ENCODE measurements around the gene ZNF205.

The ZNF205 gene

DNA sequence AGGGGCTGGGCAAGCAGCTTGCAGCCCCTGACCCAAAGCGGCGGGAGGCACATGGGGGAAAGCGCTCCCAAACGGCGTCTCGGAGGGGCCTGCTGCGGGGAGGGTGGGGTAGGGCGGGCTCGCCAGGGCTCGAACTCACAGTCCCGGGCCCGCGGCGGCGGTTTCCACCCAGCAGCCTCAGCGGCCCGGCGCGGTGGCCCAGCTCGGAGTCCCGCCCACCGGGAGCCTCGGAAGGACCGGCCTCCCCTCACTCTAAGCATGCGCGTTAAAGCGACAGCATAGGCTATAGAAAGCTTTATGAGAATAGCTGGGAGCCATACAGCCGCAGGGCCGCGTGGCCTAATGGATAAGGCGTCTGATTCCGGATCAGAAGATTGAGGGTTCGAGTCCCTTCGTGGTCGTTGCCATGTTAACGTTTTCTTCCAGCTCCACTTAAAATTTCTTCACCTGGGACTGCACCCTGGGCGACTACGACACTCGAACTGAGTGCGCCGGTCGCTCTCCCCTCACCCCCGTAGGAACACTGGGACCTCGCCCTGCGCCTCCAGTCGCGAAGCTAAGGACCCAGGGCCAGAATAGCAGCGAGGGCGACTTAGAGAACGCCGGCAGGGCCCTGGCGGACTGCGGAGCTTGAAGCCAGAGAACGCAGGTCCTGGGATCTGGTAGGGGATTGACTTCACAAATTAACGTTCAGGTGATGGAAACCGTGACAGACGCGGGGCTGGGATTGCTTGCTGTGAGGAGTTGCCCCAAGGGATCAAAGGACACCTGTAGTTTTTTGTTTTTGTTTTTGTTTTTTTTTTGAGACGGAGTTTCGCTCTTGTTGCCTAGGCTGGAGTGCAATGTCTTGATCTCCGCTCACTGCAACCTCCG is 38.2 kb downstream of the ZNF205 start:
- Histone ChIP-seq H3K9me3 (replicated peaks in 1 of 2; ENCODE audit: control insufficient read depth in 2 of 2, insufficient read depth in 1 of 2, low read depth in 1 of 2, low read length in 2 of 2) (no peaks in the 10 kb centered on the region), H2BK12ac (ENCODE audit: low read length) (no peak overlapping the region), H4K91ac (ENCODE audit: low read depth, low read length, poor library complexity) (no peak overlapping the region), H2BK15ac (ENCODE audit: low read length) (peak overlapping the region; percentile 99), H4K8ac (ENCODE audit: low read depth, low read length) (no peak overlapping the region), H3K18ac (ENCODE audit: low read length) (peak overlapping the region; percentile 98), H2AFZ (ENCODE audit: low read length) (peak overlapping the region; percentile 84), H3K23ac (ENCODE audit: low read depth, low read length, poor library complexity) (peak overlapping the region; percentile 75), H3K4ac (ENCODE audit: low read length) (no peak overlapping the region), H2AK5ac (ENCODE audit: low read depth, low read length) (no peak overlapping the region), H3K27me3 (ENCODE audit: control insufficient read depth in 3 of 3, insufficient read depth in 3 of 3, low read depth in 1 of 3, low read length in 3 of 3) (peaks cover 0 to 13% (median 12%) of the 10 kb centered on the region in 3 experiments), H3K36me3 (replicated peaks in 1 of 2; ENCODE audit: control insufficient read depth in 2 of 2, insufficient read depth in 2 of 2, low read length in 2 of 2) (no peaks in the 10 kb centered on the region), H3K4me2 (ENCODE audit: insufficient read depth, low read length, poor library complexity, severe bottlenecking) (peak overlapping the region; percentile 99), H2BK5ac (ENCODE audit: low read length) (peak overlapping the region; percentile 79), H2BK120ac (ENCODE audit: low read depth, low read length) (no peak overlapping the region), H3K79me1 (ENCODE audit: low read depth, low read length) (no peaks in the 10 kb centered on the region), H3K14ac (ENCODE audit: low read length) (peak overlapping the region; percentile 77), H3K27ac (replicated peaks; ENCODE audit: low read length) (peak overlapping the region; percentile 52), H3K9ac (ENCODE audit: low read depth, low read length, poor library complexity) (peak overlapping the region; percentile 86), H3K4me3 (ENCODE audit: low read length in 2 of 2) (peak overlapping the region; percentile 74 to 86), H3K4me1 (ENCODE audit: control insufficient read depth in 2 of 2, insufficient read depth in 1 of 2, low read depth in 1 of 2, low read length in 2 of 2) (peaks cover 2 to 4% of the 10 kb centered on the region in 2 donors)
- no CpG with 5 or more reads among the region's 62 CpGs for WGBS, 2 donors (ENCODE audit: extremely low coverage in 2 of 2, insufficient read length in 2 of 2, insufficient replicate concordance in 1 of 2)
- peak; percentile 99 for DNase-seq (ENCODE audit: low spot score)

DNA sequence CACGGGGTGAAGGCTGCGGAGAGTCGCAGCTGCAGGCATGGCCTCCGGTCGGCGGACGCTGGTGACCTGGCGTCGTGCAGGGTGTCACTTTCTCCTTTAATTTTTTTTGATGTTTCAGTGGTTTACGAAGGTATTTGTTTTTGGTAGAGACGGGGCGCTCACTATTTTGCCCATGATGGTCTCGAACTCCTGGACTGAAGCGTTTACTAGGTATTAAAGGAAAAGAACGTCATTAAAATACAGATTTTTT is 39.6 kb downstream of the ZNF205 start:
- Histone ChIP-seq H3K4me3 (ENCODE audit: low read length in 2 of 2) (peak overlapping the region; percentile 60 to 88), H3K23ac (ENCODE audit: low read depth, low read length, poor library complexity) (no peak overlapping the region), H3K27me3 (ENCODE audit: control insufficient read depth in 3 of 3, insufficient read depth in 3 of 3, low read depth in 1 of 3, low read length in 3 of 3) (peaks cover 0 to 13% (median 12%) of the 10 kb centered on the region in 3 experiments), H3K36me3 (replicated peaks in 1 of 2; ENCODE audit: control insufficient read depth in 2 of 2, insufficient read depth in 2 of 2, low read length in 2 of 2) (no peaks in the 10 kb centered on the region), H2BK120ac (ENCODE audit: low read depth, low read length) (no peak overlapping the region), H3K18ac (ENCODE audit: low read length) (no peak overlapping the region), H3K79me1 (ENCODE audit: low read depth, low read length) (no peaks in the 10 kb centered on the region), H4K8ac (ENCODE audit: low read depth, low read length) (no peak overlapping the region), H3K4me2 (ENCODE audit: insufficient read depth, low read length, poor library complexity, severe bottlenecking) (peak overlapping the region; percentile 77), H3K9ac (ENCODE audit: low read depth, low read length, poor library complexity) (no peak overlapping the region), H2AK5ac (ENCODE audit: low read depth, low read length) (no peak overlapping the region), H3K9me3 (replicated peaks in 1 of 2; ENCODE audit: control insufficient read depth in 2 of 2, insufficient read depth in 1 of 2, low read depth in 1 of 2, low read length in 2 of 2) (no peaks in the 10 kb centered on the region), H3K14ac (ENCODE audit: low read length) (no peak overlapping the region), H3K4me1 (ENCODE audit: control insufficient read depth in 2 of 2, insufficient read depth in 1 of 2, low read depth in 1 of 2, low read length in 2 of 2) (peaks cover 2 to 4% of the 10 kb centered on the region in 2 donors), H2BK12ac (ENCODE audit: low read length) (no peak overlapping the region), H2BK15ac (ENCODE audit: low read length) (no peak overlapping the region), H2BK5ac (ENCODE audit: low read length) (no peak overlapping the region), H4K91ac (ENCODE audit: low read depth, low read length, poor library complexity) (no peak overlapping the region), H2AFZ (ENCODE audit: low read length) (peak overlapping the region; percentile 90), H3K27ac (replicated peaks; ENCODE audit: low read length) (no peak overlapping the region), H3K4ac (ENCODE audit: low read length) (no peak overlapping the region)
- no CpG with 5 or more reads among the region's 15 CpGs for WGBS, 2 donors (ENCODE audit: extremely low coverage in 2 of 2, insufficient read length in 2 of 2, insufficient replicate concordance in 1 of 2)
- DNase-seq (ENCODE audit: low spot score), result no peak

DNA sequence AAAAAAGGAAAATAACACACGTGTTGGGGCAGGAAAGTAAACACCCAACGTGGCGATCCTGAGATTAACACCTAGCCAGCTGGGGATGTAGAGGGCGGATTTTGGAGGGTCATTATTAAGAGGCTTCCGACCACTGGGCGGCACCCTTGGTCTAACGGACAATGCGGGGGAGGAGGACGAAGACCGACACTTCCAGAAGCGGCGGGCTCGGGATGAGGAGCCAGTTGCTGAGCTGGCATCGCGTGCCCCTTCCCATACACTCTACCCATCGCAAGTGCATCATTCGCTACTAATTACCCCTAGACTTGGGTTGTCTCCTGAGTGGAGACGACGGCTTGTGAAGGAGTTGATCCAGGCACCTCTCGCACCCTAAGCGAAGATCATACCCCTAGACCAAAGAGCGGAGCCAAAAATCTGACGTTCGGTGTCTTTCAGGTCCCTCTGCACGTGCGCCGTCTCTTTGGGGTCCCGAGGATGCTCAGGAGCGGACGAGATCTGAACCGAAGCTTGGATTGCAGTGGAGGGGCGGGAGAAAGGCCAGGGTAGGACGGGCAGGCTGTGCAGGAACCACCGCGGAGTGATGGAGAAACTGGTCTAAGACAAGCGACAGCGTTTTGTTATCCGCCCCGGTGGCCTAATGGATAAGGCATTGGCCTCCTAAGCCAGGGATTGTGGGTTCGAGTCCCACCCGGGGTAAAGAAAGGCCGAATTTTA is 40.0 kb downstream of the ZNF205 start:
- no peak overlapping the region for H4K8ac ChIP-seq (ENCODE audit: low read depth, low read length)
- peak overlapping the region; percentile 81 for H3K18ac ChIP-seq (ENCODE audit: low read length)
- H3K4me1 ChIP-seq (ENCODE audit: control insufficient read depth in 2 of 2, insufficient read depth in 1 of 2, low read depth in 1 of 2, low read length in 2 of 2), result peaks cover 2 to 5% of the 10 kb centered on the region in 2 donors
- H2BK12ac ChIP-seq (ENCODE audit: low read length), result no peak overlapping the region
- H3K27ac ChIP-seq (replicated peaks; ENCODE audit: low read length), result peak overlapping the region; percentile 66
- H3K23ac ChIP-seq (ENCODE audit: low read depth, low read length, poor library complexity), result no peak overlapping the region
- no peak overlapping the region for H2BK5ac ChIP-seq (ENCODE audit: low read length)
- no peak overlapping the region for H2BK120ac ChIP-seq (ENCODE audit: low read depth, low read length)
- H3K4me3 ChIP-seq (ENCODE audit: low read length in 2 of 2), result peak overlapping the region; percentile 60 to 88
- no peak overlapping the region for H3K4ac ChIP-seq (ENCODE audit: low read length)
- no peak overlapping the region for H4K91ac ChIP-seq (ENCODE audit: low read depth, low read length, poor library complexity)
- no peaks in the 10 kb centered on the region for H3K36me3 ChIP-seq (replicated peaks in 1 of 2; ENCODE audit: control insufficient read depth in 2 of 2, insufficient read depth in 2 of 2, low read length in 2 of 2)
- peak overlapping the region; percentile 65 for H3K9ac ChIP-seq (ENCODE audit: low read depth, low read length, poor library complexity)
- no peaks in the 10 kb centered on the region for H3K9me3 ChIP-seq (replicated peaks in 1 of 2; ENCODE audit: control insufficient read depth in 2 of 2, insufficient read depth in 1 of 2, low read depth in 1 of 2, low read length in 2 of 2)
- no peak overlapping the region for H2BK15ac ChIP-seq (ENCODE audit: low read length)
- H3K4me2 ChIP-seq (ENCODE audit: insufficient read depth, low read length, poor library complexity, severe bottlenecking), result peak overlapping the region; percentile 77
- no CpG with 5 or more reads among the region's 42 CpGs for WGBS, 2 donors (ENCODE audit: extremely low coverage in 2 of 2, insufficient read length in 2 of 2, insufficient replicate concordance in 1 of 2)
- no peaks in the 10 kb centered on the region for H3K79me1 ChIP-seq (ENCODE audit: low read depth, low read length)
- peak; percentile 96 for DNase-seq (ENCODE audit: low spot score)
- H3K27me3 ChIP-seq (ENCODE audit: control insufficient read depth in 3 of 3, insufficient read depth in 3 of 3, low read depth in 1 of 3, low read length in 3 of 3), result peaks cover 0 to 14% (median 12%) of the 10 kb centered on the region in 3 experiments
- peak overlapping the region; percentile 90 for H2AFZ ChIP-seq (ENCODE audit: low read length)
- peak overlapping the region; percentile 14 for H3K14ac ChIP-seq (ENCODE audit: low read length)
- no peak overlapping the region for H2AK5ac ChIP-seq (ENCODE audit: low read depth, low read length)

DNA sequence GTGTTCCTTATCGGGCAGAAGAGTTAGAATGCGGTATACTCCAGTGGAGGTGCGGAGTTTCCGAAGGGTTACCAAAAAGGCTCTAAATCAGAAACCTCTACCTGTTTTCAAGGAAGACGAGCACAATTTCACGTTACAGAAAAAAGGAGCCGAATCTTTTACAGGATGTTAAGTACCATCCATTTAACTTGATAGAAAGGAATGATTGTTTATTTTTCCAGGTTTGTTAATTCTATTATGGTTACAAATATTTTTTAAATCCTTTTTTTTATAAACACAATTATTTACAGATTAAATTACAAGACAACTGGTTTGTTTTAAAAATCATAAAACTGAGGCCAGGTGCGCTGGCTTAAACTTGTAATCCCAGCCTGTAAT is 40.6 kb downstream of the ZNF205 start:
- H3K18ac ChIP-seq (ENCODE audit: low read length), result no peak overlapping the region

More for the DNA sequence above, 40.6 kb downstream of the ZNF205 start:
- H3K4me3 ChIP-seq (ENCODE audit: low read length in 2 of 2), result peak overlapping the region in 1 of 2 donors; percentile 60
- H2AFZ ChIP-seq (ENCODE audit: low read length), result no peak overlapping the region
- no peak overlapping the region for H3K9ac ChIP-seq (ENCODE audit: low read depth, low read length, poor library complexity)
- no peak for DNase-seq (ENCODE audit: low spot score)
- H3K79me1 ChIP-seq (ENCODE audit: low read depth, low read length), result no peaks in the 10 kb centered on the region
- no CpG with 5 or more reads among the region's 8 CpGs for WGBS, 2 donors (ENCODE audit: extremely low coverage in 2 of 2, insufficient read length in 2 of 2, insufficient replicate concordance in 1 of 2)
- H2BK12ac ChIP-seq (ENCODE audit: low read length), result no peak overlapping the region
- H2AK5ac ChIP-seq (ENCODE audit: low read depth, low read length), result no peak overlapping the region
- H3K14ac ChIP-seq (ENCODE audit: low read length), result no peak overlapping the region
- H2BK120ac ChIP-seq (ENCODE audit: low read depth, low read length), result no peak overlapping the region
- peaks cover 8 to 9% of the 10 kb centered on the region in 2 donors for H3K4me1 ChIP-seq (ENCODE audit: control insufficient read depth in 2 of 2, insufficient read depth in 1 of 2, low read depth in 1 of 2, low read length in 2 of 2)
- H3K27ac ChIP-seq (replicated peaks; ENCODE audit: low read length), result no peak overlapping the region
- H3K9me3 ChIP-seq (replicated peaks in 1 of 2; ENCODE audit: control insufficient read depth in 2 of 2, insufficient read depth in 1 of 2, low read depth in 1 of 2, low read length in 2 of 2), result no peaks in the 10 kb centered on the region
- peaks cover 2 to 17% (median 12%) of the 10 kb centered on the region in 3 experiments for H3K27me3 ChIP-seq (ENCODE audit: control insufficient read depth in 3 of 3, insufficient read depth in 3 of 3, low read depth in 1 of 3, low read length in 3 of 3)
- H2BK15ac ChIP-seq (ENCODE audit: low read length), result no peak overlapping the region
- H3K4ac ChIP-seq (ENCODE audit: low read length), result no peak overlapping the region
- no peak overlapping the region for H4K8ac ChIP-seq (ENCODE audit: low read depth, low read length)
- no peak overlapping the region for H4K91ac ChIP-seq (ENCODE audit: low read depth, low read length, poor library complexity)
- H3K36me3 ChIP-seq (replicated peaks in 1 of 2; ENCODE audit: control insufficient read depth in 2 of 2, insufficient read depth in 2 of 2, low read length in 2 of 2), result no peaks in the 10 kb centered on the region
- no peak overlapping the region for H3K23ac ChIP-seq (ENCODE audit: low read depth, low read length, poor library complexity)
- H3K4me2 ChIP-seq (ENCODE audit: insufficient read depth, low read length, poor library complexity, severe bottlenecking), result peak overlapping the region; percentile 77
- H2BK5ac ChIP-seq (ENCODE audit: low read length), result no peak overlapping the region
